Lower leg skin (tissue), 4 donors: ENCODE measurements around the gene DCHS1. TPM values are rescaled to one million over a fixed set of nuclear protein-coding genes. Genes with fewer than 3 reads are reported as not detected.

Experiments used
- DNase-seq, 2 donors: peaks; one replicate each; pipeline ENCODE4 v3.0.0-alpha.2; 2019; ENCODE audit warnings: low spot score in 2 of 2
- H3K4me3 ChIP-seq: fragments of 200-600 bp; sonication (generic); 2 replicates; pipeline ENCODE4 v1.5.1; 2017; ENCODE audit warnings: mild to moderate bottlenecking, low read depth; ENCODE audit not compliant: poor library complexity, severe bottlenecking
- POLR2A ChIP-seq, 2 donors: fragments of 450-650 bp; IDR thresholded peaks; one replicate each; pipeline ENCODE4 v1.6.1; 2016 to 2017; ENCODE audit warnings: antibody characterized with exemption in 2 of 2, mild to moderate bottlenecking in 1 of 2, moderate library complexity in 1 of 2
- WGBS, 2 donors: methylation state at CpG; one replicate each; pipeline ENCODE4 v1.1.5; 2018; 5-methylcytosine and 5-hydroxymethylcytosine counted together
- intact Hi-C: fragments of 100-400 bp; cut with DNase I; formaldehyde crosslinking; loops from one replicate; pipeline ENCODE4 v1.15.0; 2023; ENCODE audit warnings: low total_unique reads
- total RNA-seq, 4 donors: library from RNA; depleted of rRNA; stranded (reverse); fragments of >200 nt; gene quantifications; one replicate each; pipeline ENCODE4 v1.1.0, GENCODE V29; 2016
- TF ChIP-seq, protein P1 (sequence below), 3 donors: fragments of 450-650 bp; IDR thresholded peaks; one replicate each; pipeline ENCODE4 v1.5.1; 2016; ENCODE audit warnings: antibody characterized with exemption in 3 of 3, mild to moderate bottlenecking in 3 of 3, moderate library complexity in 2 of 3

The DCHS1 gene
- total RNA-seq, 4 donors from 2014 or later, result 4.0 to 9.0 (median 5.4) TPM

DNA sequence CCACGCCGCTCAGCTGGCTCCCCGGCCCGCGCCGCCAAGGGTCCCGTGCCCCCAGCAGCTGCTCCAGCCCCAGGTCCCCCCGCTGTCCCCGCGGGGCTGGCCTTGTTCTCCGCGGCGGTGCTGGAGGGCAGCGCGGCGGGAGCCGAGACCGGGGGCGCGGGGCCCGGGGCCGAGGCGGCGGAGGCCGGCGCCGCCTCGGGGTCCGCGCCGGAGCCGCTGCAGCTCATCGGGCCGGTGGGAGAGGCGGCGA, 43.7 kb downstream of the DCHS1 start:
- DNase-seq, result no peak
- TF ChIP-seq, protein P1, sequence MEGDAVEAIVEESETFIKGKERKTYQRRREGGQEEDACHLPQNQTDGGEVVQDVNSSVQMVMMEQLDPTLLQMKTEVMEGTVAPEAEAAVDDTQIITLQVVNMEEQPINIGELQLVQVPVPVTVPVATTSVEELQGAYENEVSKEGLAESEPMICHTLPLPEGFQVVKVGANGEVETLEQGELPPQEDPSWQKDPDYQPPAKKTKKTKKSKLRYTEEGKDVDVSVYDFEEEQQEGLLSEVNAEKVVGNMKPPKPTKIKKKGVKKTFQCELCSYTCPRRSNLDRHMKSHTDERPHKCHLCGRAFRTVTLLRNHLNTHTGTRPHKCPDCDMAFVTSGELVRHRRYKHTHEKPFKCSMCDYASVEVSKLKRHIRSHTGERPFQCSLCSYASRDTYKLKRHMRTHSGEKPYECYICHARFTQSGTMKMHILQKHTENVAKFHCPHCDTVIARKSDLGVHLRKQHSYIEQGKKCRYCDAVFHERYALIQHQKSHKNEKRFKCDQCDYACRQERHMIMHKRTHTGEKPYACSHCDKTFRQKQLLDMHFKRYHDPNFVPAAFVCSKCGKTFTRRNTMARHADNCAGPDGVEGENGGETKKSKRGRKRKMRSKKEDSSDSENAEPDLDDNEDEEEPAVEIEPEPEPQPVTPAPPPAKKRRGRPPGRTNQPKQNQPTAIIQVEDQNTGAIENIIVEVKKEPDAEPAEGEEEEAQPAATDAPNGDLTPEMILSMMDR (IDR thresholded peaks at IDR 0.05), result no peak
- no peak for TF ChIP-seq POLR2A (IDR thresholded peaks at IDR 0.05)
- intact Hi-C loops, result no loop called here
- 0% methylated on average over 5 of the region's 36 CpGs; no CpG with 5 or more reads in 1 of the 2 donors for WGBS, 2 donors
- peak overlapping the region; percentile 67 for H3K4me3 ChIP-seq

DNA sequence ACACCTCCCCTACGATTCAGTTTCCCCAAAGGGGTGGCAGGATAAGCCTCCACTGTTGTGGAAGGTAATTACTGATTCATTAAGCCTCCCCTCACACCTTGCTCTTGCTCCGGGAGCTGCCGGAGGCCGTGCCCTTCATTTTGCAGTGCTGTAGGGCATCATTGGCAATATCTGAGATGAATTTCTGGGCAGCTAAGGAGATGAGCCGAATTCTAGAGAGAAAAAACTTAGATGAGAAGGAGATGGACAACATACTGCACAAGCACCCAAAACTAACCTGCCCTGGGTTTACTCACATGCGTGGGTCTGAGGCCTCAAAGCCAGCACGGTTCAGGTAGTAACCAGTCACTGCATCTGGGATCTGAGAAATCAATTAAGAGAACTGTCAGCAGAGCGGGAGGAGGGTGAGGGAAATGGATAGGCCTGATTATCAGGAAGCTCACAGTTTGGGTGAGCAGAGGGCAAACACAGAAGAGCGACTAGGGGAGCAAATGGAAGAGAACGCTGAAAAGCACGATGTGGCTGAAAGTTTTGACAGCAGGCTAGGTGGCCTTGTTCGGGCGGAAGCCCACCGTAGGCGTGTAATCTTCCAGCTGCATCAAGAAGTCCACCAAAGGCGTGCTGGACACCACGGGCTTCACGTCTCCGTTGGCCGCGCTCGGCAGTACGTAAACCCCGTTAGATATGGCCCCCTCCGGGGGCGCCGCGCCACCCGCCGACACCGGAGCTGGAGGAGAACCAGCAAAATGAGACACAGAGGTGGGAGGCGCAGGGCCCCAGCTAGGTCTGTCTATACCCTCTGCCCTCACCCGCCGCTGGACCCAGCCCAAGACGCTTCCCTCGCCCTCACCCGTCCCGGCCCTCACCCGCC, 44.3 kb downstream of the DCHS1 start:
- 11 to 12% methylated on average over 34 to 37 of the region's 39 CpGs for WGBS, 2 donors
- DNase-seq, result peak in 1 of 2 donors; percentile 92
- no peak for TF ChIP-seq POLR2A (IDR thresholded peaks at IDR 0.05)
- TF ChIP-seq, protein P1 (IDR thresholded peaks at IDR 0.05), result no peak
- peak overlapping the region; percentile 67 for H3K4me3 ChIP-seq
- intact Hi-C loops, result no loop called here

DNA sequence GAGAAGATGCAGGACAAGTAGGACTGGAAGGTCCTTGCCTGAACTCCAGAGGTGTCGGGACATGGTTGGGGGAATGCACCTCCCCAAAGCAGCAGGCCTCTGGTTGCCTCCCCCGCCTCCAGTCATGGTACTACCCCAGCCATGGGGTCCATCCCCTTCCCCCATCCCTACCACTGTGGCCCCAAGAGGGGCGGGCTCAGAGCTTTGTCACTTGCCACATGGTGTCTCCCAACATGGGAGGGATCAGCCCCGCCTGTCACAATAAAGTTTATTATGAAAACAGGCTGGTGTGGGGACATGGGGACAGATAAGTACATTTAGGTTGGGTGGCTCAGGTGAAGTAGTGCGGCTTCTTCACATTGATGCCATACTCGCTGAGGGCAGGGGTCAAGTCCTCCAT, 45.0 kb downstream of the DCHS1 start:
- WGBS, 2 donors, result 85 to 89% methylated on average over 6 of the region's 6 CpGs
- intact Hi-C loops, result no loop called here

DNA sequence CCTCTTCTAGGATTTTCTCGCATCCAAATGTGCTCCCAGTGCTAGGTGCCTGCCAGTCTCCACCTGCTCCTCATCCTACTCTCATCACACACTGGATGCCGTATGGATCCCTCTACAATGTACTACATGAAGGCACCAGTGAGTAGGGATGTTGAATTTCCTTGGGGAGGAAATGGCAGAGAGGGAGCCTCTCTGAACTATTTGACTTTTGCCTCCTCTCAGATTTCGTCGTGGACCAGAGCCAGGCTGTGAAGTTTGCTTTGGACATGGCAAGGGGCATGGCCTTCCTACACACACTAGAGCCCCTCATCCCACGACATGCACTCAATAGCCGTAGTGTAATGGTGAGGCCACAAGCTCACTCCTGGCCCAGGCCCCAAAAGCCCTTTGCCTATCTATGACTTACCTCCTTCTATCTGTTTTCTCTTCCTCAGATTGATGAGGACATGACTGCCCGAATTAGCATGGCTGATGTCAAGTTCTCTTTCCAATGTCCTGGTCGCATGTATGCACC, 46.0 kb downstream of the DCHS1 start:
- DNase-seq, result peak; percentile 9 to 81
- no peak for TF ChIP-seq POLR2A (IDR thresholded peaks at IDR 0.05)
- TF ChIP-seq, protein P1 (IDR thresholded peaks at IDR 0.05), result no peak
- no peak overlapping the region for H3K4me3 ChIP-seq
- 81 to 84% methylated on average over 8 of the region's 8 CpGs for WGBS, 2 donors
- intact Hi-C loops, result no loop called here

More for the DNA sequence above, 45.0 kb downstream of the DCHS1 start:
- H3K4me3 ChIP-seq, result no peak overlapping the region
- peak; percentile 20 to 81 for DNase-seq
- TF ChIP-seq, protein P1 (IDR thresholded peaks at IDR 0.05), result no peak
- TF ChIP-seq POLR2A (IDR thresholded peaks at IDR 0.05), result no peak

DNA sequence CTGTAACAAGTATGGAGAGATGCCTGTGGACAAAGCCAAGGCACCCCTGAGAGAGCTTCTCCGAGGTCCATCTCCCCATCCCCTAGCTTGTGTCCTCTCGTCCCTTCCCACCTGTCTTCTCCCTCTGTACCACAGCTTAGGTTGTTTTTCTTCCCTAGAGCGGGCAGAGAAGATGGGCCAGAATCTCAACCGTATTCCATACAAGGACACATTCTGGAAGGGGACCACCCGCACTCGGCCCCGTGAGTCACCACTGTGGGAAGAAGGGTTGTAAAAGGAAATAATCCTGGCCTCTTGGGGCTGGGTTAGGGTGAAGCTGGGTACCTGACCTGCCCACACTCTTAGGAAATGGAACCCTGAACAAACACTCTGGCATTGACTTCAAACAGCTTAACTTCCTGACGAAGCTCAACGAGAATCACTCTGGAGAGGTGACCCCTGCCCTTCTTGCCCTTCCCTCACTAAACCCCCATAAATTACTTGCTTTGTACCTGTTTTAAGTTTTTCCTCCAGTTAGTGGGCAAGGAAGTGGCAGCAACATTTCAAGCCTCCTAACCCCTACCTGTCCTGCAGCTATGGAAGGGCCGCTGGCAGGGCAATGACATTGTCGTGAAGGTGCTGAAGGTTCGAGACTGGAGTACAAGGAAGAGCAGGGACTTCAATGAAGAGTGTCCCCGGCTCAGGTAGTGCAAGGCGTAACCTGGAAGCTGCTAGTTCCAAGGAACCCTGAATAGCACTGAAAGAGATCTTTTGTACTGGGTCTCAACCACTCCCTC, 46.7 kb downstream of the DCHS1 start:
- peak; percentile 10 to 70 for DNase-seq
- TF ChIP-seq POLR2A (IDR thresholded peaks at IDR 0.05), result no peak
- TF ChIP-seq, protein P1 (IDR thresholded peaks at IDR 0.05), result no peak
- intact Hi-C loops, result no loop called here
- 83 to 87% methylated on average over 14 of the region's 14 CpGs for WGBS, 2 donors
- no peak overlapping the region for H3K4me3 ChIP-seq
